Peyer's patch (tissue), 4 donors: Measurements from ENCODE around the gene PGBD2. TPM values are rescaled to one million over a fixed set of nuclear protein-coding genes. Genes with fewer than 3 reads are reported as not detected.

Experiments
- small RNA-seq, 2 donors: library from RNA; depleted of rRNA; stranded (forward); fragments of <200 nt; gene quantifications; one replicate each; pipeline ENCODE3, GENCODE V24; 2016
- total RNA-seq, 4 donors: library from RNA; depleted of rRNA; stranded (reverse); fragments of >200 nt; gene quantifications; one replicate each; pipeline ENCODE4 v1.1.0, GENCODE V29; 2016

Gene PGBD2
- total RNA-seq, 4 donors from 2014 or later: 9.9 to 17.2 (median 14.4) TPM

Small RNA genes lying within 50 kb of the gene (small RNA-seq; reads per million reads assigned to genes)
- 0 reads per million in 2 donors for gene RNU6-1205P

Other genes starting within 250 kb of the PGBD2 start
- gene OR14I1, start 203.5 kb upstream of the PGBD2 start, total RNA-seq: not detected
- gene LYPD8, start 150.5 kb upstream of the PGBD2 start, total RNA-seq: 10 to 100 TPM in 3 of 4 donors, not detected in 1; 28.5 to 53.8 (median 34.7) TPM
- gene SH3BP5L, start 80.3 kb upstream of the PGBD2 start, total RNA-seq: 10 to 100 TPM; 19.0 to 60.6 (median 51.5) TPM
- 10 to 100 TPM; 48.4 to 64.4 (median 60.5) TPM for gene ZNF672, start 68.0 kb upstream of the PGBD2 start, total RNA-seq
- gene ZNF692, start 47.1 kb upstream of the PGBD2 start, total RNA-seq: 100 to 1,000 TPM in 2 of 4 donors, 10 to 100 TPM in 2; 46.2 to 128 (median 104) TPM